Measurements from ENCODE around the gene HIVEP3. TPM values are rescaled to one million over a fixed set of nuclear protein-coding genes. Genes with fewer than 3 reads are reported as not detected.

HIVEP3 gene
- total and polyA plus RNA-seq, 11 donors, result 3.2 to 11.9 (median 5.0) TPM

- TF ChIP-seq, protein P1, sequence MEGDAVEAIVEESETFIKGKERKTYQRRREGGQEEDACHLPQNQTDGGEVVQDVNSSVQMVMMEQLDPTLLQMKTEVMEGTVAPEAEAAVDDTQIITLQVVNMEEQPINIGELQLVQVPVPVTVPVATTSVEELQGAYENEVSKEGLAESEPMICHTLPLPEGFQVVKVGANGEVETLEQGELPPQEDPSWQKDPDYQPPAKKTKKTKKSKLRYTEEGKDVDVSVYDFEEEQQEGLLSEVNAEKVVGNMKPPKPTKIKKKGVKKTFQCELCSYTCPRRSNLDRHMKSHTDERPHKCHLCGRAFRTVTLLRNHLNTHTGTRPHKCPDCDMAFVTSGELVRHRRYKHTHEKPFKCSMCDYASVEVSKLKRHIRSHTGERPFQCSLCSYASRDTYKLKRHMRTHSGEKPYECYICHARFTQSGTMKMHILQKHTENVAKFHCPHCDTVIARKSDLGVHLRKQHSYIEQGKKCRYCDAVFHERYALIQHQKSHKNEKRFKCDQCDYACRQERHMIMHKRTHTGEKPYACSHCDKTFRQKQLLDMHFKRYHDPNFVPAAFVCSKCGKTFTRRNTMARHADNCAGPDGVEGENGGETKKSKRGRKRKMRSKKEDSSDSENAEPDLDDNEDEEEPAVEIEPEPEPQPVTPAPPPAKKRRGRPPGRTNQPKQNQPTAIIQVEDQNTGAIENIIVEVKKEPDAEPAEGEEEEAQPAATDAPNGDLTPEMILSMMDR (IDR thresholded peaks at IDR 0.05), result no peak
- no peak for TF ChIP-seq POLR2A (IDR thresholded peaks at IDR 0.05)
- no peaks in the 10 kb centered on the region for H3K36me3 ChIP-seq
- H3K9me3 ChIP-seq, result no peaks in the 10 kb centered on the region
- ATAC-seq (no peak), DNase-seq (peak in 1 of 5 donors; percentile 4)
- no peak overlapping the region for H3K27ac ChIP-seq
- H3K4me1 ChIP-seq, result peaks cover 0 to 38% (median 17%) of the 10 kb centered on the region in 12 donors
- no peak overlapping the region for H3K4me3 ChIP-seq
- 89 to 93% (median 91%) methylated on average over 5 of the region's 5 CpGs for WGBS, 4 donors
- intact Hi-C loops (cut with DNase I), result no loop called here
- no peaks in the 10 kb centered on the region for H3K27me3 ChIP-seq
Observed at GRCh38 chr1:41489561-41489960, 429.2 kb downstream of the HIVEP3 start.

DNA sequence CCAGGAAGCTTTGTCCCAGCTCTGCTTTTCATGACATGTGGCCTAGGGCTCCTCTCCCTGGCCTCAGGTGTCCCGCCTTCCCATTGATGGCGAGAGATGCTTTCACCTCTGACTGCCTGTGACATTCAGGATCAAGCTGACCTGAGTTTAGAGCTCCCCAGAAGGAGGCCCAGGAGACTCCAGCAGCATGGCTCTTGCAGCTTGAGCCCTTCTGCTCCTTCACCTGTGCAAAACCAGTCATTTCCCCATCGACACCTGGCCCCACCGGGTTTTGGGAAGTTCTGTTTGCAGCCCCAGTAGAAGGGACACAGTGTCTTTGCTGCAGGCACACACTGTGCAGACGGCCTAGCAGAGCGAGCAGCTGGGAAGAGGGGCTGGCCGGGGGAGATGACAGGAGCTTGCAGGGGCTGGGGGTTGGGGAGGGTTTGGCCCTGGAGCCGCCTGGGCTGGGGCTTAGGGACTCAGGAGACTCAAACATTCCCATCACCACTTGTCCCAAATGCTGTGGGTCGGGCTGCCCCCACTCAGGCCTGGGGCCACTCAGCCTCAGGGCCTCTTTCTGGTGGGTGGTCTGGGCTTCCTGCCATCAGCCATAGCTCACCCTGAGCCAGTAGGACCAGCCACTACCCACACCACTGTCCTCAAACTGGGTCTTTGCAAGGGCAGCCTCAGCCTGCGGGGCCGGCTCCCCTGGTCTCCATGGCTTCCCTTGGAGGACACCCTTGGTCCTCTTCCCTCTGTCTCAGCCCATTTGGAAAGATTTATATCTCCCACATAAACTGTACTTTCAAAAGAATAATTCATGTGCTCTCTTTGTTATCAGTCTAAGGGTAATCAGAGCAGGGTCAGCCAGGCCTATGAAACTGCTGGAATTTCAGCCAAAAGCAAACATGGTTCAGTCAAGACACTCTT lies 430.4 kb downstream of the HIVEP3 start:
- H3K27me3 ChIP-seq, result no peaks in the 10 kb centered on the region
- no peaks in the 10 kb centered on the region for H3K9me3 ChIP-seq
- ATAC-seq (no peak), DNase-seq (peak in 2 of 5 donors; percentile 14 to 51)
- no peak overlapping the region for H3K27ac ChIP-seq
- H3K4me3 ChIP-seq, result no peak overlapping the region
- intact Hi-C loops (cut with DNase I), result no loop called here
- H3K4me1 ChIP-seq, result peaks cover 0 to 51% (median 23%) of the 10 kb centered on the region in 12 donors
- 87 to 92% (median 89%) methylated on average over 11 of the region's 11 CpGs for WGBS, 4 donors
- H3K36me3 ChIP-seq, result no peaks in the 10 kb centered on the region
- no peak for TF ChIP-seq POLR2A (IDR thresholded peaks at IDR 0.05)
- TF ChIP-seq, protein P1 (IDR thresholded peaks at IDR 0.05), result no peak

- Histone ChIP-seq H3K9me3 (no peaks in the 10 kb centered on the region), H3K4me3 (peak overlapping the region in 1 of 12 donors; percentile 13), H3K36me3 (no peaks in the 10 kb centered on the region), H3K27me3 (no peaks in the 10 kb centered on the region), H3K27ac (peak overlapping the region in 11 of 12 donors; percentile 14 to 76 (median 63)), H3K4me1 (peaks cover 0 to 60% (median 27%) of the 10 kb centered on the region in 12 donors)
- TF ChIP-seq POLR2A (IDR thresholded peaks at IDR 0.05), result no peak
- TF ChIP-seq, protein P1 (IDR thresholded peaks at IDR 0.05), result no peak
- 39 to 58% (median 48%) methylated on average over 12 to 16 of the region's 16 CpGs for WGBS, 4 donors
- peak in 2 of 5 donors; percentile 23 to 44 for DNase-seq
- ATAC-seq, result peak in 1 of 4 donors; percentile 17
- intact Hi-C loops (cut with DNase I), result no loop called here
Observed at GRCh38 chr1:41487126-41488039, 431.3 kb downstream of the HIVEP3 start.

All from heart left ventricle (tissue), 16 donors.